Measurements from ENCODE around the gene IL31.

IL31 gene

DNA sequence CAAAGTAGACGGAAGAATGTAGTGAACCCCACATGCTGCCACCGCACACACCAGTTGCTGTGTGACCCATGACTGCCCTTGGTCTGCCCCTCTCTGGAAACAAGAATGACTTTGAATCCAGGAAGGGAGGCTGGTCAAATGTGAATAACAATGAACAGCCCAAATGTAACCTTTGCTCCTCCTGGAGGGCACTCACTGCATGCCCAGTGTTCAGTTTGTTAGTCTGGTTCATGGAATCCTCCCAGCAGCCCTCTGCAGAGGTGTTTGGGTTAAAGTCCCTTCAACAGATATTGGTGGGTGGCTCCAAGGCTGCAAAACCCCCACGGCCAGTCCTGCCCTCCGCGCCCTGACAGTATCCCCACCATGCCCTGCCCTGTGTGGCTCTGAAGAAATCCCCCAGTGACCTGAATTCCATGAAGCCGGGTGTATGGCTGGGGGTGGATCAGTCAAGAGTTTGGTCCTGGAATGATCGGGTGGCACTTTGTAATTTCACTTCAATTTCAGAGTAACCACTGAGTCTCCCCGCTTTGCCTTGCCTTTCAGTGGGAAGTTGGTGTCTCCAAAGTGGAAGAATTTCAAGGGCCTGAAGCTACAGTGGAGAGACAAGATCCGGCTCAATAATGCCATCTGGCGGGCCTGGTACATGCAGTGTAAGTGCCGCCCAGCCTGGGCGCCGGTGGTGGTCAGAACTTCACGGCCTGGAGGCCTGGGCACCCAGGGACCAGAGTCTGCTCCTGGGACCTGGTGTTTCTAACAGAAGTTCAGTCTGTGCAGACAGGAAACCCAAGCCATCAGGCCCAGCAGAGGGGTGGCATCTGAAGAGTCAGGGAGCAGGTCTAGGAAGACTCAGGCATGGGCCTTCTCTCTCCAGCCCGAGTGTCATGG lies 47.1 kb downstream of the IL31 start:
- DNase-seq = no peak

DNA sequence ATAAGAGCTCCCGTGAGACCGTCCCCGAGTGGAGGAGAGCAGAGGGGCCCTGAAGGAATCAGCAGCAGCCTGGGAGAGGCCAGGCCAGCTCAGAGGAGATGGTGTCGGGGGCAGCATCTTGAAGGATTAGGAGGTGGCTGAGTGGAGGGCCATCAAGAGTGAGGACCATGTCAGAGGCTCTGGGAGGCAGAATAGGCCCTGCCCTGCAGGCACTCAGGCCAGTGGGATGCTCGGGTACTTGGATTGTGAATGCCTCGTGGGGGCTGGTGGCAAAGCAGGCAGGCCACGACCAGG lies 47.7 kb downstream of the IL31 start:
- no peak for DNase-seq

DNA sequence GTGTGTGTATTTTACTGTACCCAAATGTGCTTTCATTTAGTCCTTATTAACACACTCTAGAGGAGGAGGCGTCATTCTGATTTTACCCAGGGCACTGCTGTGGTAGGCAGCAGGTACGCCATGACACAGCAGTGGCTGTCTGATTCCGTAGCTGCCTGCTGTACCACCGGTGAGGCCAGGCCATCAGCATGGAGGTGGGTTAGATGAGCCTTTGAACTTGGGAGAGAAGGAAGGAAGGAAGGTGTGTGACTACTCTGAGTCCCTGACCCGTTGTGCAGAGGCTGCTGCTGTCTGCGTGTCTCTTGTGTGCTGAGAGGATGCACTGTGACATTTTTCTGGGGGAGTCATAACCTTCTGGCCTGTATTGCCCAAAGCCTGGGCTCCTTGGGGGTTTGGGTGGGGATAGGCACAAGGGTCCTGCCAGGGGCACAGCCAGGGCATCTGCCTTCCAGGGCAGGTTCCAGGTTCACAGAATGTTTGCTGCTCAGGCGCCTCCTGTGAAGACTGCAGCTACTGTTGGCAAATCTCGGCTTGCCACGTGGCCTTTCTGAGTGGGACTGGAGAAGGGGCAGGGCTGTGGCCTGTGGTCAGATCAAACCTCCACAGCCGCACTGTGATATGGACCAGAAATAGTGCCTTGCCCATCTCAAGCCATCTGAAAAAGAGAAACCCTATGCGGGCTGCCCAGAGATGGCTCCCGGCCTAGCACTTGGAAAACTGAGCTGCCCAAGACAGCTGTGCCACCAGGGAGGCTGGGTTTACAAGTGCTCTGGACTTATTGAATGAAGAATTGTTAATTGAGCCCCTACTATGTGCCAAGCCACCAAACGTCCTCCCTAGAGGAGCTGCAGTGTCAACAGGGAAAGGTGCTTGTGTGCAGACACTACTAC lies 48.3 kb downstream of the IL31 start:
- no peak for DNase-seq

DNA sequence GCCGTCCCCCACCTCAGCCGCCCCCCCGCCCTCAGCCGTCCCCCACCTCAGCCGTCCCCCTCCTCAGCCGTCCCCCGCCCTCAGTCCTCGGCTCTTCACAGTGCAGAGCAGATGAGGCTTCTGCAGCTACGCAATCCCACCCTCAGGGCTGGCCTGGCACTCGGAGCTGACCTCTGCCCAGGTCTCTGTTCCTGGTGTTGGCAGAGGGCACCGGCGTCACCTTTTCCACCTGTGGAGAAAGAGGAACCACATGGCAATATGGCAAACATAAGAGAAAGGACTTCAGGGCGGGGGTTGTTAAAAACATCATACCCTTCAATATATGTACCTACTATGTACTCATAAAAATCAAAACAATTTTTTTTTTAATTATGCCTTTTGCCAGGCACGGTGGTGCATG lies 49.7 kb downstream of the IL31 start:
- no peak for DNase-seq

DNA sequence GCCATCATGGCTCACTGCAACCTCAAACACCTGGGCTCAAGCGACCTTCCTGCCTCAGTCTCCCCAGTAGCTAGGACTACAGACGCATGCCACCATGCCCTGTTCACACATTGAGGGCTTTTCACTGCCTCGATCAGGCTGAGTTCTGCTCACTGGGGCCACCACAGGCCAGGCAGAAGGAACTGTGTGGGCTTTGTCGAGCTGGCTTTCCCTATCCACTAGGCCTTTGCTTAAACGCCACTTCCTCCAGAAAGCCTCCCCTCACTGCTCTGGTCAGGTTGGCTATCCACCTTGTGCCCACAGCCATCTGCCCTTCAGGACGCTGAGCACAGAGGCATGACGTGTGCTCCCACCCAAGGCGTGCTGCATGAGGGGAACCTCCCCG lies 50.3 kb downstream of the IL31 start:
- DNase-seq = no peak

DNA sequence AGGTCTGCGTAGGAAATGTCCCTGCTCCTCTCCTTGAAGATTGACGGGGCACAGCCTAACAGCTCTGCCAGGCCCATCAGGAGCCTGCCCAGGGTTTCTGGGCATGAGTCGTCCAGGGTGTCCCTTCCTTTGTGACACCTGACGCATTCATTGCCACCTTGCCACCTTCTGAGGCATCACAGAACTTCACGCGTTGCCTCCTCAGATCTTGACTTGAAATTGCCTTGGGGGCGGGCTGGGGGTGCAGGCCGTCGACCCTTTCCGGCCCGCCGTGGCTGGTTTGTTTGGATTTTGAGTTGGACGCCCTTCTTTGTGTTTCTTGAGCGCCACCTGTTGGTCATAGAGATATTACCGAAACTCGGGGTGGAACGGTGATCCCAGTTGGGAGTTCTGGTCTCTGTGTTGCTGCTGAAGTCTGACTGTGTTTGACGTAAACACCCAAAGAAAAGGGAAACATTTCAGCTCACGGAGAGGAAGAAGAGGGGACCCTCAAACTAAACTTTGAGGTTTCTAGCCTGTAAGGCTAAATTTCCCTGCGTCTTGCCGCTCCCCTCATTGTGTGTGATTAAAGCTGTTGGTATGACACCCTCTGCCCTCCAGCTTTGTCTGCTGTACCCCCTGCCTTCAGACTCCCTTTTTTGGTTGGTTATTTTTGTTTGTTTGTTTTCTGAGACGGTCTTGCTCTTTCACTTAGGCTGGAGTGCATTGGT lies 50.8 kb downstream of the IL31 start:
- peak; percentile 65 for DNase-seq

Data from activated naive CD4-positive, alpha-beta T cell treated with Interleukin-2 at 50 U/mL for 16 hours (primary cell).